AG08395 (cell line): ENCODE results near the gene CCNA1.

Experiments
- DNase-seq: peaks from one replicate; pipeline ENCODE4 v3.0.0; 2012; ENCODE audit warnings: mixed read lengths, low spot score

Gene CCNA1

GRCh38 chr13:36454121-36454520, 21.8 kb downstream of the CCNA1 start:
- DNase-seq, result no peak

GRCh38 chr13:36454987-36455386, 22.7 kb downstream of the CCNA1 start:
- DNase-seq, result no peak

GRCh38 chr13:36456577-36456976, 24.3 kb downstream of the CCNA1 start:
- no peak for DNase-seq

- DNase-seq, result no peak
These were observed 29.2 kb downstream of the CCNA1 start for GRCh38 chr13:36461506-36461905.

- no peak for DNase-seq
These were observed 43.2 kb downstream of the CCNA1 start for GRCh38 chr13:36475468-36475867.

GRCh38 chr13:36476661-36477060, 44.4 kb downstream of the CCNA1 start:
- no peak for DNase-seq

GRCh38 chr13:36480726-36481427, 48.6 kb downstream of the CCNA1 start:
- no peak for DNase-seq

- no peak for DNase-seq
These were observed 57.8 kb downstream of the CCNA1 start for GRCh38 chr13:36490055-36490454.
